Body of pancreas (tissue), 4 donors: ENCODE results near the gene EBP.

Experiments
- CTCF ChIP-seq, 7 experiments: fragments of 450-650 bp in 4 of 7; fragments of 200-600 bp in 3 of 7; sonication (generic) in 3 of 7; IDR thresholded peaks; one replicate each; pipeline ENCODE4 v1.5.1; 2016 to 2019; ENCODE audit warnings: antibody characterized with exemption in 7 of 7
- POLR2A ChIP-seq, 3 donors: fragments of 450-650 bp; IDR thresholded peaks; one replicate each; pipeline ENCODE4 v1.6.1; 2016; ENCODE audit warnings: antibody characterized with exemption in 3 of 3, mild to moderate bottlenecking in 2 of 3

GRCh38 chrX:48492293-48492910 is 29.2 kb upstream of the EBP start:
- TF ChIP-seq CTCF (IDR thresholded peaks at IDR 0.05): no peak
- no peak for TF ChIP-seq POLR2A (IDR thresholded peaks at IDR 0.05)
